HG03135 (cell line): ENCODE results near the gene CAP2.

Source experiments
- ATAC-seq: cut with Tn5 transposase; IDR thresholded peaks from one replicate; pipeline ENCODE4 v1.9.1; 2021; ENCODE audit warnings: mild to moderate bottlenecking, moderate library complexity; ENCODE audit not compliant: unreplicated experiment

The CAP2 gene

GRCh38 chr6:17392978-17393891 is at the start of gene CAP2:
Gene CAP2, plus strand, starts transcription at chr6:17393595. Its CDS starts 27,961 bp downstream, at chr6:17421556.
- no peak for ATAC-seq

- no peak for ATAC-seq
These were observed 46.4 kb upstream of the CAP2 start for GRCh38 chr6:17347012-17347411.

- ATAC-seq: no peak
These were observed 44.0 kb upstream of the CAP2 start for GRCh38 chr6:17349427-17349826.

- no peak for ATAC-seq
These were observed 41.1 kb upstream of the CAP2 start for GRCh38 chr6:17352302-17352701.

- no peak for ATAC-seq
These were observed 39.8 kb upstream of the CAP2 start for GRCh38 chr6:17353440-17354175.

GRCh38 chr6:17354700-17355403 is 38.5 kb upstream of the CAP2 start:
- no peak for ATAC-seq

- no peak for ATAC-seq
These were observed 38.0 kb upstream of the CAP2 start for GRCh38 chr6:17355404-17355774.

GRCh38 chr6:17358515-17358914 is 34.9 kb upstream of the CAP2 start:
- no peak for ATAC-seq

GRCh38 chr6:17360564-17360963 is 32.8 kb upstream of the CAP2 start:
- no peak for ATAC-seq

GRCh38 chr6:17361013-17361412 is 32.4 kb upstream of the CAP2 start:
- no peak for ATAC-seq

- no peak for ATAC-seq
These were observed 27.4 kb upstream of the CAP2 start for GRCh38 chr6:17365961-17366360.

- ATAC-seq: no peak
These were observed 25.5 kb upstream of the CAP2 start for GRCh38 chr6:17367868-17368267.

- no peak for ATAC-seq
These were observed 11.8 kb upstream of the CAP2 start for GRCh38 chr6:17381424-17382147.

- ATAC-seq: no peak
These were observed 7.7 kb upstream of the CAP2 start for GRCh38 chr6:17385660-17386059.

GRCh38 chr6:17388365-17388764 is 5.0 kb upstream of the CAP2 start:
- ATAC-seq: no peak

GRCh38 chr6:17389274-17389847 is 4.0 kb upstream of the CAP2 start:
- no peak for ATAC-seq

- no peak for ATAC-seq
These were observed 3.1 kb upstream of the CAP2 start for GRCh38 chr6:17390276-17390675.

- ATAC-seq: no peak
These were observed 1.4 kb upstream of the CAP2 start for GRCh38 chr6:17391976-17392375.

GRCh38 chr6:17393892-17394631 is 667 bp downstream of the CAP2 start:
- ATAC-seq: no peak

- ATAC-seq: no peak
These were observed 1.7 kb downstream of the CAP2 start for GRCh38 chr6:17395112-17395511.
